Glutamatergic neuron (in vitro differentiated cells): ENCODE results near the gene ACOT13. TPM values are rescaled to one million over a fixed set of nuclear protein-coding genes. Genes with fewer than 3 reads are reported as not detected.
"Not testable (repeated sequence)": the region's sequence is repeated elsewhere in the genome, so short reads cannot be mapped to it uniquely, and the experiment has no call there.

Experiments
- DNase-seq: peaks from one replicate; pipeline ENCODE4 v3.0.0; 2022
- H3K27ac Mint-ChIP-seq: one replicate; pipeline ENCODE4 v1.8.0; 2020; ENCODE audit warnings: mild to moderate bottlenecking, mixed read lengths, inconsistent platforms; ENCODE audit not compliant: unreplicated experiment
- H3K27me3 Mint-ChIP-seq: one replicate; pipeline ENCODE4 v1.8.0; 2020; ENCODE audit warnings: mild to moderate bottlenecking, moderate library complexity, mixed read lengths, inconsistent platforms; ENCODE audit not compliant: unreplicated experiment
- H3K36me3 Mint-ChIP-seq: one replicate; pipeline ENCODE4 v1.8.0; 2020; ENCODE audit warnings: mild to moderate bottlenecking, mixed read lengths, inconsistent platforms; ENCODE audit not compliant: unreplicated experiment
- H3K4me1 Mint-ChIP-seq: one replicate; pipeline ENCODE4 v1.8.0; 2020; ENCODE audit warnings: mild to moderate bottlenecking, low read depth, mixed read lengths, inconsistent platforms; ENCODE audit not compliant: unreplicated experiment
- H3K4me3 Mint-ChIP-seq: one replicate; pipeline ENCODE4 v1.8.0; 2020; ENCODE audit warnings: mild to moderate bottlenecking, mixed read lengths, inconsistent platforms; ENCODE audit not compliant: unreplicated experiment
- H3K9me3 Mint-ChIP-seq: one replicate; pipeline ENCODE4 v1.8.0; 2020; ENCODE audit warnings: mild to moderate bottlenecking, moderate library complexity, mixed read lengths, inconsistent platforms; ENCODE audit not compliant: unreplicated experiment
- CTCF ChIP-seq: fragments of 200-600 bp; sonication (generic); IDR thresholded peaks from one replicate; pipeline ENCODE4 v1.5.0; 2021; ENCODE audit not compliant: partially characterized antibody, unreplicated experiment
- total RNA-seq: library from RNA; stranded (reverse); fragmentation: NEBNext Ultra II Directional; extraction: Animal tissue kit (Norgen Biotek cat#: 25700); gene quantifications from one replicate; pipeline ENCODE4 v1.2.1, GENCODE V29; 2021; ENCODE audit not compliant: unreplicated experiment

Gene ACOT13
- total RNA-seq, 1 donor from 2014 or later: 25.3 TPM

DNA sequence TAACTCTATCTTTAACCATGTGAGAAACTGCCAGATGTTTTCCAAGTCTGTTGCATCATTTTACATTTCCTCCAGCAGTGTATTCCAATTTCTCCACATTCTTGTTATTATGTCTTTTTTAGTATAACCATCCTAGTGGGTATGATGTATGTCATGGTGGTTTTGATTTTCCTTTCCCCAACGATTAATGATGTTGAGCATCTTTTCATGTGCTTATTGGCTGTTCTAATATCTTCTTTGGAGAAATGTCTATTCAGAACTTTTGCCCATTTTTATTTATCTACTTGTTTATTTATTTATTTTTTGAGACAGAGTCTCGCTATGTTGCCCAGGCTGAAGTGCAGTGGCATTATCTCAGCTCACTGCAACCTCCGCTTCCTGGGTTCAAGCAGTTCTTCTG lies 56.4 kb downstream of the ACOT13 start:
- no peak for DNase-seq
- no peak for TF ChIP-seq CTCF
- H3K36me3 Mint-ChIP-seq: peaks cover 4% of the 10 kb centered on the region
- peaks cover 10% of the 10 kb centered on the region for H3K27me3 Mint-ChIP-seq
- H3K9me3 Mint-ChIP-seq: peaks cover 13% of the 10 kb centered on the region
- no peak overlapping the region for H3K4me3 Mint-ChIP-seq
- H3K4me1 Mint-ChIP-seq: peaks cover 4% of the 10 kb centered on the region
- H3K27ac Mint-ChIP-seq: no peak overlapping the region

DNA sequence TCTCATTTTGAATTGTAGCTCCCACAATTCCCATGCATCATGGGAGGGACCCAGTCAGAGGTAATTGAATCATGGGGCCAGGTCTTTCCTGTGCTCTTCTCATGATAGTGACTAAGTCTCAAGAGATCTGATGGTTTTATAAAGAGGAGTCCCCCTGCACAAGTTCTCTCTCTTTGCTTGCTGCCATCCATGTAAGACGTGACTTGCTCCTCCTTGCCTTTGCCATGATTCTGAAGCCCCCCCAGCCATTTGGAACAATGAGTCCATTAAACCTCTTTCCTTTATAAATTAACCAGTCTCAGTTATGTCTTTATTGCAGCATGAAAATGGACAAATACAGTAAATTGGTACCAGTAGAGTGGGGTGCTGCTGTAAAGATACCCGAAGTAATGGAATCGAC lies 63.8 kb downstream of the ACOT13 start:
- not testable (repeated sequence) for H3K27ac Mint-ChIP-seq, H3K36me3 Mint-ChIP-seq, H3K4me1 Mint-ChIP-seq, H3K4me3 Mint-ChIP-seq, H3K9me3 Mint-ChIP-seq, H3K27me3 Mint-ChIP-seq, DNase-seq

DNA sequence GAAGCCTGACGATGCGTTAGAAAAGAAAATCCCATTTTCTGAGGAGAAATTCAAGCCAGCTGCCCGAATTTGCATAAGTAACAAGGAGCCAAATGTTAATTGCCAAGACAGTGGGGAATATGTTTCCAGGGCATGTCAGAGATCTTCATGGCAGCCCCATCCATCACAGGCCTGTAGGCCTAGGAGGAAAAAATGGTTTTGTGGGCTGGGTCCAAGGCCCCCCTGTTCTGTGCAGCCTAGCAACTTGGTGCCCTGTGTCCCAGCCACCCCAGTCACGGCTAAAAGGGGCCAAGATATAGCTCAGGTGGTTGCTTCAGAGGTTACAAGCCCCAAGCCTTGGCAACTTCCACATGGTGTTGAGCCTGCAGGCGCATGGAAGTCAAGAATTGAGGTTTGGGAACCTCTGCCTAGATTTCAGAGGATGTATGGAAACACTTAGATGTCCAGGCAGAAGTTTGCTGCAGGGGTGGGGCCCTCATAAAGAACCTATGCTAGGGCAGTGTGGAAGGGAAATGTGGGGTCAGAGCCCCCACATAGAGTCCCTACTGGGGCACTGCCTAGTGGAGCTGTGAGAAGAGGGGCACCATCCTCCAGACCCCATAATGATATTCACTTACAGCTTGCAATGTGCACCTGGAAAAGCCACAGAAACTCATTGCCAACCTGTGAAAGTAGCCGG lies 64.7 kb downstream of the ACOT13 start:
- not testable (repeated sequence) for H3K4me1 Mint-ChIP-seq, H3K27ac Mint-ChIP-seq, H3K4me3 Mint-ChIP-seq, DNase-seq, H3K36me3 Mint-ChIP-seq, H3K27me3 Mint-ChIP-seq, H3K9me3 Mint-ChIP-seq

- Mint-ChIP-seq H3K27me3 (no peaks in the 10 kb centered on the region), H3K9me3 (no peaks in the 10 kb centered on the region), H3K36me3 (peaks cover 9% of the 10 kb centered on the region), H3K27ac (no peak overlapping the region), H3K4me3 (no peak overlapping the region), H3K4me1 (no peaks in the 10 kb centered on the region)
- DNase-seq: no peak
- no peak for TF ChIP-seq CTCF
Measured at GRCh38 chr6:24734166-24734565, 67.3 kb downstream of the ACOT13 start.

- H3K27ac Mint-ChIP-seq, H3K9me3 Mint-ChIP-seq, H3K27me3 Mint-ChIP-seq, H3K4me1 Mint-ChIP-seq, H3K4me3 Mint-ChIP-seq, H3K36me3 Mint-ChIP-seq, DNase-seq: not testable (repeated sequence)
Measured at GRCh38 chr6:24734710-24735109, 67.8 kb downstream of the ACOT13 start.

- Mint-ChIP-seq H3K4me1 (no peaks in the 10 kb centered on the region), H3K9me3 (peaks cover 3% of the 10 kb centered on the region), H3K4me3 (no peak overlapping the region), H3K36me3 (no peaks in the 10 kb centered on the region), H3K27me3 (no peaks in the 10 kb centered on the region), H3K27ac (no peak overlapping the region)
- no peak for DNase-seq
- no peak for TF ChIP-seq CTCF
Measured at GRCh38 chr6:24738741-24739140, 71.9 kb downstream of the ACOT13 start.

DNA sequence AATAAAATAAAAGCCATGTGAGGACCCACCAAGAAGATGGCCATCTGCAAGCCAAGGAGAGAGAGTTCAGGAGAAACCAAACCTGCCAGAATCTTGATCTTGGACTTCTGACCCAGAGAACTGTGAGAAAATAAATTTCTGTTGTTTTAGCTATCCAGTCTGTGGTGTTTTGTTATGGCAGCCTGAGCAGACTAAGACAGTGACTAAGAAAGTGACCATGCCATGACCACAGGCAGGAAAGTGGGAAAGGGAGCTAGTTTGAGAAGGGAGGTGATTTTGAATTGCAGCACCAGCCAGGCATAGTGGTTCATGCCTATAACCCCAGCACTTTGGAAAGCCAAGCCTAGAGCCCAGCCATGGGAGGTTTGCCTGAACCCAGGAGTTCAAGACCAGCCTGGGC lies 74.0 kb downstream of the ACOT13 start:
- H3K4me3 Mint-ChIP-seq: no peak overlapping the region
- H3K4me1 Mint-ChIP-seq: no peaks in the 10 kb centered on the region
- no peaks in the 10 kb centered on the region for H3K36me3 Mint-ChIP-seq
- no peak overlapping the region for H3K27ac Mint-ChIP-seq
- no peaks in the 10 kb centered on the region for H3K27me3 Mint-ChIP-seq
- TF ChIP-seq CTCF: no peak
- peaks cover 3% of the 10 kb centered on the region for H3K9me3 Mint-ChIP-seq
- DNase-seq: no peak
